Prostate gland (tissue), 2 donors: ENCODE results near the gene INTS4.

Experiments used
- CTCF ChIP-seq, 4 experiments: fragments of 200-600 bp in 2 of 4; fragments of 450-650 bp in 2 of 4; sonication (generic) in 2 of 4; IDR thresholded peaks; 1 replicate in 3 of 4; 2 replicates in 1 of 4; pipeline ENCODE4 v1.5.1; 2016 to 2019; ENCODE audit warnings: antibody characterized with exemption in 4 of 4, mild to moderate bottlenecking in 2 of 4, moderate library complexity in 2 of 4
- POLR2A ChIP-seq: fragments of 450-650 bp; IDR thresholded peaks from one replicate; pipeline ENCODE4 v1.6.1; 2016; ENCODE audit warnings: antibody characterized with exemption, mild to moderate bottlenecking
- POLR2AphosphoS5 ChIP-seq: sonication (generic); formaldehyde crosslinking; IDR thresholded peaks from one replicate; pipeline ENCODE4 v1.6.1; 2017; ENCODE audit warnings: antibody characterized with exemption

DNA sequence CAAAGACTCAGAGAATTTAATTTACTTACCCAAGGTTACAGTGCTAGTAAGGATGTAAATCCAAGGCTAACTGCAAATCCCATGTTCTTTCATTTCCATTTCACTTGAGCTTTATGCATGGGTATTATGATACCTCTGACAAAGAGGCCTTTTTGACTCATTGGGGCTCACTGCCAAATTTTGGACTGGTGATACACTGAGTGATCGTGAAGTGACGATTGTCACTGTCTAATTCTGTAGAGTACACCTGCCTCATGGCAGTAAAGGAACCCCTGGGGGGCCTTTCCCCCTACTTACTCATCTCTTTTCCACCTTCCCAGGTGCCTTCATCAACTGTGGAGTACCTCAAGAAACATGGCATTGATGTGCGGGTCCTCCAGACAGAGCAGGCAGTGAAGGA, 122.6 kb downstream of the INTS4 start:
- no peak for TF ChIP-seq POLR2A
- no peak for TF ChIP-seq CTCF (IDR thresholded peaks at IDR 0.05)
- TF ChIP-seq POLR2AphosphoS5: no peak
